RWPE2 (cell line): ENCODE data around the gene GRAMD2B.

ENCODE experiments used
- ATAC-seq: fragments of 200-7000 bp; cut with Tn5 transposase; 3 replicates; pipeline ENCODE4 v1.9.1; 2021; ENCODE audit warnings: low read depth
- DNase-seq: peaks from one replicate; pipeline ENCODE4 v3.0.0-alpha.2; 2020; ENCODE audit warnings: low spot score
- H3K27ac ChIP-seq: fragments of 450-650 bp; 2 replicates; pipeline ENCODE4 v1.5.1; 2017; ENCODE audit warnings: mild to moderate bottlenecking; ENCODE audit not compliant: poor library complexity, severe bottlenecking
- H3K27me3 ChIP-seq: fragments of 250-450 bp; sonication (Bioruptor Pico); 2 replicates; pipeline ENCODE4 v1.5.1; 2021; ENCODE audit warnings: mild to moderate bottlenecking, moderate library complexity; ENCODE audit not compliant: insufficient read depth, poor library complexity, severe bottlenecking
- H3K36me3 ChIP-seq: fragments of 250-450 bp; sonication (Bioruptor Pico); 2 replicates; pipeline ENCODE4 v1.5.1; 2020; ENCODE audit warnings: low read depth, mild to moderate bottlenecking, moderate library complexity
- H3K4me1 ChIP-seq: fragments of 250-450 bp; sonication (Bioruptor Pico); 2 replicates; pipeline ENCODE4 v1.5.1; 2021; ENCODE audit warnings: mild to moderate bottlenecking, moderate library complexity; ENCODE audit not compliant: insufficient read depth, poor library complexity, severe bottlenecking
- H3K4me3 ChIP-seq: fragments of 250-450 bp; sonication (Bioruptor Pico); 2 replicates; pipeline ENCODE4 v1.5.1; 2021; ENCODE audit warnings: mild to moderate bottlenecking, moderate library complexity; ENCODE audit not compliant: severe bottlenecking
- H3K9me3 ChIP-seq: fragments of 250-450 bp; sonication (Bioruptor Pico); 2 replicates; pipeline ENCODE4 v1.5.1; 2021; ENCODE audit warnings: mild to moderate bottlenecking, moderate library complexity; ENCODE audit not compliant: severe bottlenecking
- CTCF ChIP-seq: fragments of 450-650 bp; IDR thresholded peaks from one replicate; pipeline ENCODE4 v1.5.1; 2017; ENCODE audit warnings: mild to moderate bottlenecking, moderate library complexity; ENCODE audit not compliant: poor library complexity, severe bottlenecking

GRAMD2B gene

GRCh38 chr5:126446498-126447224 is 23.5 kb downstream of the GRAMD2B start:
- DNase-seq (peak; percentile 90), ATAC-seq (peak; percentile 87)
- TF ChIP-seq CTCF, result no peak
- H3K4me1 ChIP-seq, result peaks cover 44% of the 10 kb centered on the region
- H3K9me3 ChIP-seq, result no peaks in the 10 kb centered on the region
- no peak overlapping the region for H3K4me3 ChIP-seq
- H3K27ac ChIP-seq, result peak overlapping the region; percentile 96
- H3K27me3 ChIP-seq, result no peaks in the 10 kb centered on the region
- H3K36me3 ChIP-seq, result peaks cover 10% of the 10 kb centered on the region

GRCh38 chr5:126448720-126449119 is 25.5 kb downstream of the GRAMD2B start:
- Histone ChIP-seq H3K4me1 (peaks cover 48% of the 10 kb centered on the region), H3K36me3 (peaks cover 20% of the 10 kb centered on the region), H3K27me3 (no peaks in the 10 kb centered on the region), H3K27ac (peak overlapping the region; percentile 96), H3K9me3 (no peaks in the 10 kb centered on the region), H3K4me3 (no peak overlapping the region)
- DNase-seq (no peak), ATAC-seq (no peak)
- TF ChIP-seq CTCF, result no peak

- H3K4me3 ChIP-seq, result no peak overlapping the region
Observed at GRCh38 chr5:126449751-126450271, 26.6 kb downstream of the GRAMD2B start.

GRCh38 chr5:126450346-126450745 is 27.1 kb downstream of the GRAMD2B start:
- DNase-seq, result no peak
- ATAC-seq, result no peak
- no peak overlapping the region for H3K4me3 ChIP-seq
- peaks cover 48% of the 10 kb centered on the region for H3K4me1 ChIP-seq
- no peak for TF ChIP-seq CTCF
- H3K27me3 ChIP-seq, result no peaks in the 10 kb centered on the region
- no peaks in the 10 kb centered on the region for H3K9me3 ChIP-seq
- peaks cover 19% of the 10 kb centered on the region for H3K36me3 ChIP-seq
- H3K27ac ChIP-seq, result peak overlapping the region; percentile 96

More at GRCh38 chr5:126449751-126450271, 26.6 kb downstream of the GRAMD2B start:
- H3K27ac ChIP-seq, result peak overlapping the region; percentile 96
- H3K36me3 ChIP-seq, result peaks cover 16% of the 10 kb centered on the region
- no peaks in the 10 kb centered on the region for H3K27me3 ChIP-seq
- peak; percentile 72 for ATAC-seq
- no peak for TF ChIP-seq CTCF
- H3K9me3 ChIP-seq, result no peaks in the 10 kb centered on the region
- peaks cover 48% of the 10 kb centered on the region for H3K4me1 ChIP-seq
- peak; percentile 80 for DNase-seq

- no peak for DNase-seq
- Histone ChIP-seq H3K4me1 (peaks cover 50% of the 10 kb centered on the region), H3K9me3 (no peaks in the 10 kb centered on the region), H3K27me3 (no peaks in the 10 kb centered on the region), H3K4me3 (no peak overlapping the region), H3K36me3 (peaks cover 21% of the 10 kb centered on the region), H3K27ac (peak overlapping the region; percentile 96)
- no peak for ATAC-seq
- TF ChIP-seq CTCF, result no peak
Observed at GRCh38 chr5:126450907-126451306, 27.7 kb downstream of the GRAMD2B start.
